CD4-positive, alpha-beta memory T cell (primary cell): Measurements from ENCODE around the gene CDH13. TPM values are rescaled to one million over a fixed set of nuclear protein-coding genes. Genes with fewer than 3 reads are reported as not detected.
A peak's percentile ranks its signal among the peaks of the same experiment; 100 is the strongest.

ENCODE experiments used
- CTCF ChIA-PET: fragments of 350-600 bp; sonication (Branson Sonifier 250); formaldehyde crosslinking; loops from one replicate; lab custom pipeline; 2021; ENCODE audit warnings: inconsistent platforms; ENCODE audit not compliant: partially characterized antibody; lab: Charles Lee
- POLR2A ChIA-PET: fragments of 350-600 bp; sonication (Branson Sonifier 250); formaldehyde crosslinking; loops from one replicate; lab custom pipeline; 2021; ENCODE audit not compliant: partially characterized antibody; lab: Charles Lee
- DNase-seq, 5 donors: peaks; one replicate each; pipeline versions ENCODE4 v3.0.0 to v3.0.0-alpha.2; 2020 to 2022; ENCODE audit warnings: mixed read lengths in 1 of 5
- H3K27ac ChIP-seq: one replicate; pipeline ENCODE4 v1.7.0; 2013; ENCODE audit warnings: low read depth, low read length
- H3K27me3 ChIP-seq: 2 replicates; pipeline ENCODE4 v1.7.0; 2013; ENCODE audit warnings: mild to moderate bottlenecking, low read length, moderate library complexity; ENCODE audit not compliant: insufficient read depth
- H3K36me3 ChIP-seq: 2 replicates; pipeline ENCODE4 v1.7.0; 2013; ENCODE audit warnings: mild to moderate bottlenecking, low read length, moderate library complexity; ENCODE audit not compliant: insufficient read depth
- H3K4me1 ChIP-seq: 2 replicates; pipeline ENCODE4 v1.7.0; 2013; ENCODE audit warnings: mild to moderate bottlenecking, low read length, moderate library complexity; ENCODE audit not compliant: insufficient read depth
- H3K4me3 ChIP-seq, 2 donors: one replicate each; pipeline ENCODE4 v1.7.0; 2013; ENCODE audit warnings: low read length in 2 of 2, mild to moderate bottlenecking in 1 of 2
- H3K9me3 ChIP-seq, 2 donors: one replicate each; pipeline ENCODE4 v1.7.0; 2013; ENCODE audit warnings: low read length in 2 of 2, control low read depth in 1 of 2; ENCODE audit not compliant: control insufficient read depth in 1 of 2
- H3K27ac Mint-ChIP-seq, 7 donors: one replicate each; pipeline ENCODE4 v1.8.0; 2020 to 2021; ENCODE audit warnings: mixed read lengths in 7 of 7, mild to moderate bottlenecking in 6 of 7, inconsistent platforms in 3 of 7, moderate library complexity in 3 of 7
- H3K27me3 Mint-ChIP-seq, 2 donors: one replicate each; pipeline ENCODE4 v1.8.0; 2020 to 2021; ENCODE audit warnings: mixed read lengths in 2 of 2
- H3K36me3 Mint-ChIP-seq, 2 donors: one replicate each; pipeline ENCODE4 v1.8.0; 2020 to 2021; ENCODE audit warnings: mixed read lengths in 2 of 2, inconsistent platforms in 1 of 2, mild to moderate bottlenecking in 1 of 2
- H3K4me1 Mint-ChIP-seq, 4 donors: one replicate each; pipeline ENCODE4 v1.8.0; 2020 to 2021; ENCODE audit warnings: mixed read lengths in 4 of 4, mild to moderate bottlenecking in 1 of 4
- H3K4me3 Mint-ChIP-seq, 8 donors: one replicate each; pipeline ENCODE4 v1.8.0; 2020 to 2021; ENCODE audit warnings: mixed read lengths in 8 of 8, mild to moderate bottlenecking in 7 of 8, moderate library complexity in 6 of 8, inconsistent platforms in 3 of 8
- H3K9me3 Mint-ChIP-seq, 8 donors: one replicate each; pipeline ENCODE4 v1.8.0; 2020 to 2021; ENCODE audit warnings: mixed read lengths in 8 of 8, mild to moderate bottlenecking in 5 of 8, inconsistent platforms in 3 of 8, moderate library complexity in 1 of 8
- intact Hi-C: fragments of 100-400 bp; cut with micrococcal nuclease; formaldehyde crosslinking; loops from one replicate; pipeline ENCODE4 v1.15.1; 2023
- polyA plus RNA-seq, 2 donors: library from polyadenylated mRNA; unstranded; fragments of 300-500 nt; fragmentation: Illumina TruSeq; gene quantifications; one replicate each; pipeline ENCODE4 v1.2.3, GENCODE V29; 2021
- total RNA-seq, 2 experiments: library from RNA; stranded (reverse); gene quantifications; one replicate each; pipeline ENCODE4 v1.2.3, GENCODE V29; 2021

The CDH13 gene
- total and polyA plus RNA-seq, 4 experiments from 2014 or later: not detected

DNA sequence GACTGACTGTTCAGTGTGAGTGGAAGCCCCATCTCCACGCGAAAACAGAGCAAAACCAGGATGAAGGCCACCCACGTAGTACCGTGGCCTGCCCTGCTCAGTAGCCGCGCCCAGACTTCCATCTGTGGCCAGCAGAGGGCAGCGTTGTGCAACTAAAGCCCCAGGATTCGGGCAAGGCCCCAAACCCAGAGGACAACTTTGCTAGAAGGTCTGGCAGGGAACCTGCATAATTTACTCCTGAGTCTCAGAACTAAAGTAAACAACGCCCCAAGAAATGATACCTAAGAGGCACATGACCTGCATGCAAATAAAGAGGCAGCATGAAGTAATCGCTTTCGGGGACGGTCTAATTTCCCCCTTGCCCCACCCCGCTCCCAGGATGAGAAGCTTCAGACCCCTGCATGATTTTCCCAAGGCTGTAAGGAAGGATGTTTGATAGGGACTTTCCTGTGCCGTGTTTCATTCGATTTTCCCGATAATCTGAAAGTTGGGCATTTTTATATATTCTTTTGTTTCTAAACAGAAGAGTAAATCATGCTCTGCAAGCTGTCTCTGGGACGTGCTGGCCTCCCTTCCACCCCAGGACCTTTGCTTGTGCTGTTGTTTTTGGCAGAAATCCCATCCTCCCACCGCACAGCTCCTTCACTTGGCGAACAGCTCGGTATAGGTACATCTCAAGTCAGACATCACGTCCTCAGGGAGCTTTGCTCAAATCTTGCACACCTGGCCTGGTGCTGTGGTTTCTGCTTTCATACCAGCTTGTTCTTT, 1199.6 kb downstream of the CDH13 start:
- Histone ChIP-seq H3K27me3 (no peaks in the 10 kb centered on the region), H3K4me1 (no peaks in the 10 kb centered on the region), H3K4me3 (no peak overlapping the region), H3K36me3 (no peaks in the 10 kb centered on the region), H3K9me3 (no peaks in the 10 kb centered on the region), H3K27ac (no peak overlapping the region)
- Mint-ChIP-seq H3K9me3 (peaks cover 0 to 1% (median 0%) of the 10 kb centered on the region in 8 donors), H3K4me3 (peak overlapping the region in 2 of 8 donors; percentile 7 to 8), H3K27me3 (peaks cover 3 to 10% of the 10 kb centered on the region in 2 donors), H3K27ac (peak overlapping the region in 1 of 7 donors; percentile 39), H3K36me3 (no peaks in the 10 kb centered on the region), H3K4me1 (peaks cover 0 to 6% (median 3%) of the 10 kb centered on the region in 4 donors)
- intact Hi-C loops: loop anchor here (1.0 to 5.0 kb wide), 5 partner anchors 53 to 349 kb away; partner anchors contain the start of gene MLYCD
- ChIA-PET POLR2A (interaction anchor here (0.7 kb wide), 1 partner anchor 73 kb away, joined by 3 read pairs; the partner anchor contains the start of gene MLYCD), CTCF (interaction anchor here (0.7 to 2.7 kb wide), 13 partner anchors 10 to 431 kb away, joined by 3 to 13 read pairs (median 3); no protein-coding TSS in a partner anchor)
- peak; percentile 65 to 75 (median 67) for DNase-seq

DNA sequence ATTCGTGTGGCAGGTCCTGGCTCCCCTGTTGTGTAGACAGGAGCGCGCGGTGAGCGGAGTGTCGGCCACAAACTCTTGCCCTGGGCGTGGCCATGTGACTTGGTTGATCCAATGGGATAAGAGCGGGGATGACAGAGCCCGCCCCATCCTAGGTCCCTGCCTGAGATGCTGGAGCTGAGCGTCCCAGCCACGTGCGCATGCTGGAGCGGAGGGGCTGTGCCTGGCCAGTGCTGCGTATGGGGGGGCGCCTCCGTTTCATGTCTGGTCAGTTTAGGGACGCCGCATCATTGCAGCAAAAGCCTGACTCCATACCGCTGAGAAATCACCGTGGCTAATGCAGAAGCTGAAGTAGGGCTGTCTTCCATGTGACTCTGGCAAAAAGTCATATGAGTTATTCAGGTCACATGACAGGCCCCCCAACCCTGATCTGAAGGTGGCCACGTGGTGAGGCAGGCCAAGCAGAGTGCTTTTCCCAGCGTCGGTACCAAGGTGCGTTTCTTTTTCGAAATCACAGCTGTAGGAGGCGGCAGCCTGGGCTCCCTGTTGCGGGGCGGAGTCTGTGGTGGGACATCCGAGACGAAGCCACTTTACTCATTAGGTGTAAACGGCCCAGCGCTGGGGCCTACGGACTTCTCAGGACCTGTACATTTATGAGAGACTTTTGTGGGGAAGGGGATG, 1203.5 kb downstream of the CDH13 start:
- H3K4me3 ChIP-seq: no peak overlapping the region
- peaks cover 2 to 9% (median 5%) of the 10 kb centered on the region in 4 donors for H3K4me1 Mint-ChIP-seq
- no peaks in the 10 kb centered on the region for H3K27me3 ChIP-seq
- POLR2A ChIA-PET: no interaction called here
- CTCF ChIA-PET: interaction anchor here (1.1 kb wide), 1 partner anchor 12 kb away, joined by 3 read pairs; no protein-coding TSS in a partner anchor
- H3K4me3 Mint-ChIP-seq: no peak overlapping the region
- DNase-seq: no peak
- H3K9me3 Mint-ChIP-seq: peaks cover 0 to 1% (median 0%) of the 10 kb centered on the region in 8 donors
- no peaks in the 10 kb centered on the region for H3K36me3 ChIP-seq
- H3K9me3 ChIP-seq: no peaks in the 10 kb centered on the region
- no peak overlapping the region for H3K27ac ChIP-seq
- peak overlapping the region in 1 of 7 donors; percentile 30 for H3K27ac Mint-ChIP-seq
- H3K4me1 ChIP-seq: no peaks in the 10 kb centered on the region
- H3K27me3 Mint-ChIP-seq: peaks cover 0 to under 1% of the 10 kb centered on the region in 2 donors
- intact Hi-C loops: no loop called here
- H3K36me3 Mint-ChIP-seq: no peaks in the 10 kb centered on the region

DNA sequence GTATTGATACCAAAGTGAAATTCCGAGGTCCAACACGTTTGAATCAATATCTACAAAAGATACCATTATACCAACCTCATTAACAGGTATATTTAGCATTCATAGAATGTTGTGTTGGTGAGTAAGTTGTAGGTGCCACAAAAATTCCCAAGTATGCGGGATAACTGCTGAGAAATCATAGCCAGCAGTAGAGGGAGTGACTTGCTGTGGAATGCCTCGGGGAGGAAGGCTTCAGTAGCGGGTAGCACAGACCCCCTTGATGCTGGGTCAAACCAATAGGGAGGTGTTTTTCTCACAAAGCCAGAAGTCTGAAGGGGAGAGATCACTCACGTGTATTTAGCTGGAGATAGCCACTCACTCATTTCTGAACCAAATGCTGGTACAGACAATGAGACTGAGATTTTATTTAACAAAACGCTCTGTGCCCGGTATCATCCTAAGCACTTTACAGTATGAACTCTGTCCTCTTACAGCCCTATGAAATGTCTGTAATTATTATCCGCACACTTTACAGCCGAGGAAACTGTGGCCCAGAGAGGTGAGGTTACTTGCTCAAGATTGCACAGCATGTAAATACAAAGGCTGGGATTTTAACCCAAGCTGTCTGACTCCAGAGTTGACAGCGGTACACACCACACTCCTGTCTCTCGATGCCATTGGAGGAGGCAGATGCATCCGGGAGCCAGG, 1204.1 kb downstream of the CDH13 start:
- no peak overlapping the region for H3K4me3 ChIP-seq
- H3K9me3 ChIP-seq: no peaks in the 10 kb centered on the region
- ChIA-PET CTCF (interaction anchor here (1.1 kb wide), 1 partner anchor 11 kb away, joined by 3 read pairs; no protein-coding TSS in a partner anchor), POLR2A (no interaction called here)
- intact Hi-C loops: no loop called here
- Mint-ChIP-seq H3K27ac (peak overlapping the region in 1 of 7 donors; percentile 30), H3K9me3 (peaks cover 0 to 1% (median 0%) of the 10 kb centered on the region in 8 donors), H3K36me3 (no peaks in the 10 kb centered on the region), H3K4me3 (no peak overlapping the region), H3K27me3 (peaks cover 0 to 1% of the 10 kb centered on the region in 2 donors), H3K4me1 (peaks cover 5 to 13% (median 10%) of the 10 kb centered on the region in 4 donors)
- no peak for DNase-seq
- H3K36me3 ChIP-seq: no peaks in the 10 kb centered on the region
- H3K4me1 ChIP-seq: peaks cover 5% of the 10 kb centered on the region
- H3K27me3 ChIP-seq: no peaks in the 10 kb centered on the region
- H3K27ac ChIP-seq: no peak overlapping the region

DNA sequence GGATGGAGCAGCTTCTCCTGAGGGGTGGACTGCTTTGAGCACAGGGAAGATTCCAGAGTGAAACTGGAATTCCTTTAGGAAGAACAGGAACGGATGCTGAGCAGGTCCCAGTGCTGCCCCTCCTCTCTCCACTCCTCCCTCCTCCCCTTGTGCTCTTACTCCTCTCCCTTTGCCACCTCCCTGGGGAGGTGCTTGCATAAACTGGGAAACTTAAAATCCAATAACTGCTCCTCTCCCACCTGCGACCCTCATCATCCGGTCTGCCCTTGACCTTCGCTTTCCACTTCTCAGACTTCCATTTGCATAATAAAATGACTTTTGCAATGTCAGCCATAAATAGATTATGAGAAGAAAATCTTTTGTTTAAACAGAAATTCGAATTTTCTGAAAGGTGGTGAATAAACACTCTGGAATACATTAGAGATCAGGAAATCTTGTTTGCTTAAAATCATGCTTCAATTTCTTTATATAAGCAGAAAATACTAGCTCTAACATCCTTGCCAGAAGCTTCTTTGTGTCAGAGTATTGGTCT, 1204.8 kb downstream of the CDH13 start:
- H3K27ac ChIP-seq: no peak overlapping the region
- DNase-seq: no peak
- CTCF ChIA-PET: no interaction called here
- intact Hi-C loops: no loop called here
- no peak overlapping the region for H3K27ac Mint-ChIP-seq
- peaks cover 7 to 17% (median 13%) of the 10 kb centered on the region in 4 donors for H3K4me1 Mint-ChIP-seq
- no peaks in the 10 kb centered on the region for H3K9me3 ChIP-seq
- no peaks in the 10 kb centered on the region for H3K36me3 Mint-ChIP-seq
- H3K4me3 ChIP-seq: no peak overlapping the region
- H3K36me3 ChIP-seq: no peaks in the 10 kb centered on the region
- no peaks in the 10 kb centered on the region for H3K27me3 ChIP-seq
- peaks cover 0 to 3% of the 10 kb centered on the region in 2 donors for H3K27me3 Mint-ChIP-seq
- H3K4me1 ChIP-seq: peaks cover 11% of the 10 kb centered on the region
- H3K4me3 Mint-ChIP-seq: no peak overlapping the region
- peaks cover 0 to 1% (median 0%) of the 10 kb centered on the region in 8 donors for H3K9me3 Mint-ChIP-seq
- POLR2A ChIA-PET: no interaction called here

DNA sequence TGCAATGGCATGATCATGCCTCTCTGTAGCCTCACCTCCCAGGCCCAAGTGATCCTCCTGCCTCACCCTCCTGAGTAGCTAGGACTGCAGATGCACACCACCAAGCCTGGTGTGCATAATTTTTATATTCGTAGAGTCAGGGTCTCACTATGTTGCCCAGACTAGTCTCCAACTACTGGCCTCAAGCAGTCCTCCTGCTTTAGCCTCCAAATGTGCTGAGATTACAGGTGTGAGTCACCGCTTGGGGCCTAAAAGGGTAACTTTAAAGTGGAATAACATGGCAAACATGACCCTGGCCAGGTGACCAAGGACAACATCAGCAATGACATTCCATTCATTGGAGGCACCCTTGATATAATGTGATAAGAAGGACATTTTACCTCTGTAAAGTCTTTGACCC, 1207.2 kb downstream of the CDH13 start:
- Mint-ChIP-seq H3K27me3 (peaks cover 6 to 8% of the 10 kb centered on the region in 2 donors), H3K27ac (no peak overlapping the region), H3K4me3 (no peak overlapping the region), H3K4me1 (peaks cover 7 to 23% (median 14%) of the 10 kb centered on the region in 4 donors), H3K36me3 (no peaks in the 10 kb centered on the region), H3K9me3 (peaks cover 0 to 1% (median 0%) of the 10 kb centered on the region in 8 donors)
- Histone ChIP-seq H3K27ac (no peak overlapping the region), H3K36me3 (no peaks in the 10 kb centered on the region), H3K4me1 (peaks cover 14% of the 10 kb centered on the region), H3K9me3 (no peaks in the 10 kb centered on the region), H3K4me3 (no peak overlapping the region), H3K27me3 (no peaks in the 10 kb centered on the region)
- intact Hi-C loops: no loop called here
- no peak for DNase-seq
- ChIA-PET POLR2A (no interaction called here), CTCF (interaction anchor here (1.3 kb wide), 1 partner anchor 9 kb away, joined by 5 read pairs; no protein-coding TSS in a partner anchor)

DNA sequence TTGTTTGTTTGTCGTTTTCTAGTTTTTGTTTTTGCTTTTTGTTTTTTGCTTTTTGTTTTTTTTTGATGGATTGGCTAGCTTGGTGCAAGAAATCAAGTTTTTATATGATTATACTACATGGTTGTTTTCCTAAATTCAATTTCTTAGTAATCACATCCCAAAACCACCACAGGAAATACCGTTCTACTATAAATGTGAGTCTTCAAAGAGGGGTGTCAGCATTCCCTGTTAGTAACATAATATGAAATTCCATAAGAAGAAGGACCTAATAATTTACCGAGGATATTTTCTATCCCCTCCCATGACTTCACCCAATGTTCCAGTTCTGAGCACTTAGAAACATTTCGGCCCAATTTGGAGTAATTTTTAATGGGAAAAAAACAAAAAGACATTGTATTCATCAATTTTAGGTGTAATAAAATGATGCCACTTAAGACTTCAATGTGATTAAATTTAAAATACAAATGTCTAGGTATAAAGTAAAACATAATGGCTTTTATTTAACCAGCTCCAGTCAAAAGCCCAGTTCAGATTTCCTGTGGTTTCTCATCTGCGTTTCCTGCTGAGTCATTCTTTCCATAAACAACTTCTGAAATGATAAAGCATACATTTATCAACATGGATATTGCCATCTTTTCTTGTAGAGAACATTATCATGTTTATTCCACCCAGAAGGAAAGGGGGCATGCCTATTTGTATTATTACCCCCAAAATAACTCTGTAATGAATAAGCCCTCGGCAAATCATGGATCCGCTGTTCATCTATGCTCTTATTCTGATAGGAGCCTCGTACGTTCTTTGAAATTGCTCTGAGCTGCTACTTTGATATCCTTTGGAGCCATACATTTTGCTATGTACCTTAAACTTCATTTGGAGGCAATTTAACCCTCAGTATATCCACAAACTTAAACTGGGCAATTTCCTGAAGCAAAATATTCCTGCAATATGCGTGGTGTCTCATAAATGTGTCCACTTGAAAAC, 1209.1 kb downstream of the CDH13 start:
- peak in 3 of 5 donors; percentile 4 to 41 (median 10) for DNase-seq
- Mint-ChIP-seq H3K36me3 (no peaks in the 10 kb centered on the region), H3K9me3 (no peaks in the 10 kb centered on the region), H3K4me3 (peak overlapping the region in 5 of 8 donors; percentile 6 to 63 (median 57)), H3K27me3 (peaks cover 7 to 8% of the 10 kb centered on the region in 2 donors), H3K4me1 (peaks cover 7 to 23% (median 14%) of the 10 kb centered on the region in 4 donors), H3K27ac (peak overlapping the region in 1 of 7 donors; percentile 75)
- no peak overlapping the region for H3K27ac ChIP-seq
- H3K36me3 ChIP-seq: no peaks in the 10 kb centered on the region
- no peaks in the 10 kb centered on the region for H3K27me3 ChIP-seq
- intact Hi-C loops: no loop called here
- peaks cover 14% of the 10 kb centered on the region for H3K4me1 ChIP-seq
- no peak overlapping the region for H3K4me3 ChIP-seq
- CTCF ChIA-PET: interaction anchor here (1.0 to 2.5 kb wide), 3 partner anchors 9 to 351 kb away, joined by 3 to 9 read pairs (median 4); partner anchors contain the start of gene TAF1C
- POLR2A ChIA-PET: interaction anchor here (0.6 kb wide), 1 partner anchor 682 kb away, joined by 4 read pairs; no protein-coding TSS in a partner anchor
- H3K9me3 ChIP-seq: no peaks in the 10 kb centered on the region
